SK-N-SH (cell line): ENCODE measurements around the gene PBX1. TPM values are rescaled to one million over a fixed set of nuclear protein-coding genes. Genes with fewer than 3 reads are reported as not detected.

Experiments used
- CTCF ChIA-PET: fragments of 300-600, 350-600 bp; formaldehyde crosslinking; extraction: SDS; loops from one replicate; lab custom pipeline; 2021; lab: Yijun Ruan, JAX
- POLR2A ChIA-PET: fragments of 350-600 bp; sonication (Branson Sonifier 250); formaldehyde crosslinking; extraction: SDS; loops from one replicate; lab custom pipeline; 2020; ENCODE audit warnings: antibody characterized with exemption, inconsistent platforms; lab: Yijun Ruan, JAX
- DNase-seq: peaks from one replicate; pipeline ENCODE4 v3.0.0; 2012
- H2AFZ ChIP-seq: fragments of 200-600 bp; sonication (generic); 2 replicates; pipeline ENCODE4 v1.8.1; 2016; ENCODE audit warnings: antibody characterized with exemption, mild to moderate bottlenecking, low read depth
- H3F3A ChIP-seq: fragments of 200-600 bp; sonication (generic); replicated peaks from 2 replicates; pipeline ENCODE3; 2016; ENCODE audit warnings: antibody characterized with exemption, mild to moderate bottlenecking; ENCODE audit not compliant: insufficient read depth
- H3K27ac ChIP-seq, 2 experiments: fragments of 200-500 bp in 1 of 2; fragments of 200-600 bp in 1 of 2; sonication (Bioruptor generic) in 1 of 2; sonication (generic), shearing (Covaris generic) in 1 of 2; 2 replicates each; pipeline versions ENCODE4 v1.5.1 to v1.6.1; 2014 to 2016; ENCODE audit warnings: low read depth in 2 of 2, inconsistent platforms in 1 of 2, low read length in 1 of 2, mild to moderate bottlenecking in 1 of 2, mixed read lengths in 1 of 2
- H3K27me3 ChIP-seq: fragments of 200-600 bp; sonication (generic), shearing (Covaris generic); 2 replicates; pipeline ENCODE4 v1.6.1; 2016; ENCODE audit warnings: mixed run types; ENCODE audit not compliant: insufficient read depth
- H3K36me3 ChIP-seq, 2 experiments: fragments of 200-500 bp in 1 of 2; fragments of 200-600 bp in 1 of 2; sonication (Bioruptor generic) in 1 of 2; sonication (generic) in 1 of 2; replicated peaks in 1 of 2; 2 replicates each; pipeline versions ENCODE3 to v1.5.1; 2014 to 2016; ENCODE audit warnings: low read length in 1 of 2, mild to moderate bottlenecking in 1 of 2; ENCODE audit not compliant: insufficient read depth in 2 of 2, control insufficient read depth in 1 of 2
- H3K4me1 ChIP-seq, 2 experiments: fragments of 200-500 bp in 1 of 2; fragments of 200-600 bp in 1 of 2; sonication (Bioruptor generic) in 1 of 2; sonication (generic), shearing (Covaris generic) in 1 of 2; 2 replicates each; pipeline versions ENCODE4 v1.5.1 to v1.6.1; 2014 to 2016; ENCODE audit warnings: low read depth in 1 of 2, low read length in 1 of 2, mixed run types in 1 of 2; ENCODE audit not compliant: insufficient read depth in 2 of 2, control insufficient read depth in 1 of 2
- H3K4me2 ChIP-seq: fragments of 200-600 bp; sonication (generic), shearing (Covaris generic); 2 replicates; pipeline ENCODE4 v1.6.1; 2017; ENCODE audit warnings: mixed run types
- H3K4me3 ChIP-seq, 2 experiments: fragments of 200-500 bp in 1 of 2; fragments of 200-600 bp in 1 of 2; sonication (Bioruptor generic) in 1 of 2; sonication (generic), shearing (Covaris generic) in 1 of 2; 2 replicates each; pipeline versions ENCODE4 v1.5.1 to v1.8.1; 2014 to 2016; ENCODE audit warnings: low read depth in 2 of 2, inconsistent platforms in 1 of 2, low read length in 1 of 2, mild to moderate bottlenecking in 1 of 2, mixed read lengths in 1 of 2, moderate library complexity in 1 of 2
- H3K79me2 ChIP-seq: fragments of 200-600 bp; sonication (generic); 2 replicates; pipeline ENCODE4 v1.8.1; 2017; ENCODE audit warnings: mild to moderate bottlenecking; ENCODE audit not compliant: insufficient read depth
- H3K9ac ChIP-seq: fragments of 200-600 bp; sonication (generic); 2 replicates; pipeline ENCODE4 v1.6.1; 2017; ENCODE audit warnings: mixed run types
- H3K9me2 ChIP-seq: fragments of 200-600 bp; sonication (generic); 2 replicates; pipeline ENCODE4 v1.6.1; 2017; ENCODE audit warnings: mixed run types
- H3K9me3 ChIP-seq: fragments of 200-600 bp; sonication (generic); 2 replicates; pipeline ENCODE4 v1.6.1; 2017; ENCODE audit warnings: mixed run types, mild to moderate bottlenecking, moderate library complexity
- H4K20me1 ChIP-seq: fragments of 200-600 bp; sonication (generic); 2 replicates; pipeline ENCODE4 v1.6.1; 2017; ENCODE audit warnings: mild to moderate bottlenecking, mixed run types; ENCODE audit not compliant: insufficient read depth
- EP300 ChIP-seq, 2 experiments: IDR thresholded peaks; 2 replicates each; pipeline versions ENCODE4 v1.4.0 to v1.6.1; 2012; ENCODE audit warnings: borderline replicate concordance in 1 of 2, low read depth in 1 of 2, low read length in 1 of 2
- REST ChIP-seq: IDR thresholded peaks from 2 replicates; pipeline ENCODE4 v1.6.1; 2012; ENCODE audit warnings: mild to moderate bottlenecking, low read depth, low read length, moderate library complexity
- RFX5 ChIP-seq: IDR thresholded peaks from 2 replicates; pipeline ENCODE4 v1.6.1; 2012; ENCODE audit warnings: mild to moderate bottlenecking, improper control_type of control experiment, low read length
- RXRA ChIP-seq: IDR thresholded peaks from 2 replicates; pipeline ENCODE4 v1.4.0; 2012; ENCODE audit warnings: low read depth, mild to moderate bottlenecking, borderline replicate concordance
- SMC3 ChIP-seq: IDR thresholded peaks from 2 replicates; pipeline ENCODE4 v1.6.1; 2012; ENCODE audit warnings: low read depth, low read length, improper control_type of control experiment
- TCF12 ChIP-seq: IDR thresholded peaks from 2 replicates; pipeline ENCODE4 v1.4.0; 2012
- USF2 ChIP-seq: fragments of 150-350 bp; IDR thresholded peaks from 2 replicates; pipeline ENCODE4 v1.6.1; 2017; ENCODE audit warnings: antibody characterized with exemption, low read length, low read depth, borderline replicate concordance
- YY1 ChIP-seq: IDR thresholded peaks from 2 replicates; pipeline ENCODE4 v1.4.0; 2012; ENCODE audit warnings: low read depth, mild to moderate bottlenecking
- ZBTB33 ChIP-seq: IDR thresholded peaks from 2 replicates; pipeline ENCODE4 v1.4.0; 2012; ENCODE audit warnings: low read depth, borderline replicate concordance
- WGBS: methylation state at CpG from one replicate; pipeline ENCODE4 v1.1.6; 2017; ENCODE audit warnings: low lambda C conversion rate; 5-methylcytosine and 5-hydroxymethylcytosine counted together
- polyA plus RNA-seq, 3 experiments: library from polyadenylated mRNA; depleted of rRNA; stranded (reverse); fragments of >200 nt; gene quantifications; 2 replicates each; pipeline ENCODE4 v1.2.3, GENCODE V29; 2012

The PBX1 gene
- polyA plus RNA-seq, 1 of the 3 experiments (the other 2 are of a cell fraction): 27.0 TPM

GRCh38 chr1:164575356-164575886 lies 16.4 kb downstream of the PBX1 start:
- Histone ChIP-seq H3K27ac (no peak overlapping the region), H3K4me2 (no peak overlapping the region), H3K4me3 (no peak overlapping the region), H3K79me2 (no peaks in the 10 kb centered on the region; the same call in 1 of the 2 replicates), H3K36me3 (peaks cover 5 to 8% of the 10 kb centered on the region in 2 experiments), H3K9me3 (0 out of 2 replicates have a peak, but pooled peaks cover 3% of the 10 kb centered on the region), H3F3A (no peaks in the 10 kb centered on the region), H3K9ac (no peak overlapping the region), H3K9me2 (no peaks in the 10 kb centered on the region), H3K4me1 (peaks cover 0 to 4% of the 10 kb centered on the region in 2 experiments; a peak in 1 of 4 replicates), H4K20me1 (no peaks in the 10 kb centered on the region), H3K27me3 (no peaks in the 10 kb centered on the region), H2AFZ (no peak overlapping the region)
- DNase-seq: no peak
- POLR2A ChIA-PET: no interaction called here
- TF ChIP-seq EP300 (IDR thresholded peaks at IDR 0.05; ENCODE audit: borderline replicate concordance in 1 of 2, low read depth in 1 of 2, low read length in 1 of 2) (no peak), SMC3 (no peak), USF2 (no peak), TCF12 (no peak), RFX5 (no peak), REST (no peak), YY1 (no peak), RXRA (no peak), ZBTB33 (no peak)
- WGBS: 96% methylated on average over 5 of the region's 5 CpGs
- CTCF ChIA-PET: no interaction called here
